HCT116 (cell line): Measurements from ENCODE around the gene PLCXD3. TPM values are rescaled to one million over a fixed set of nuclear protein-coding genes. Genes with fewer than 3 reads are reported as not detected.

Experiments used
- ATAC-seq: fragments of 200-7000 bp; cut with Tn5 transposase; 2 replicates; pipeline ENCODE4 v1.9.1; 2020; ENCODE audit warnings: mild to moderate bottlenecking, moderate library complexity
- BruUV-seq: library from RNA; stranded (reverse); fragments of 400-500 nt; replicated peaks from 2 replicates; lab custom pipeline; 2021; lab: Mats Ljungman, UMichigan
- CTCF ChIA-PET: fragments of 300-600 bp; sonication (Branson Sonifier 250); formaldehyde crosslinking; loops from one replicate; lab custom pipeline; 2021; ENCODE audit warnings: antibody characterized with exemption; lab: Charles Lee
- POLR2A ChIA-PET: fragments of 300-600, 350-600 bp; sonication (Branson Sonifier 250); formaldehyde crosslinking; loops from one replicate; lab custom pipeline; 2021; ENCODE audit warnings: antibody characterized with exemption; lab: Charles Lee
- RAD21 ChIA-PET, 2 experiments: fragments of 300-600 bp; sonication (Branson Sonifier 250); formaldehyde crosslinking; loops; one replicate each; lab custom pipeline; 2023; ENCODE audit warnings: low total read pairs in 2 of 2; ENCODE audit not compliant: uncharacterized antibody in 2 of 2, unreplicated experiment in 2 of 2, low non-redundant PET in 1 of 2; lab: Charles Lee
- DNase-seq: peaks from one replicate; pipeline ENCODE4 v3.0.0-alpha.2; 2010; ENCODE audit warnings: low read depth, low spot score
- H2AFZ ChIP-seq: fragments of 200-600 bp; shearing (Covaris generic), sonication (generic); 2 replicates; pipeline ENCODE4 v1.6.1; 2017; ENCODE audit warnings: low read depth, mixed run types, mixed read lengths, antibody characterized with exemption, low read length; ENCODE audit not compliant: poor library complexity, severe bottlenecking
- H3K27ac ChIP-seq: 2 replicates; pipeline ENCODE4 v1.5.1; 2012; ENCODE audit warnings: low read depth, low read length
- H3K27me3 ChIP-seq: fragments of 200-600 bp; sonication (generic); 2 replicates; pipeline ENCODE4 v1.6.1; 2016; ENCODE audit warnings: mixed run types, low read length, mixed read lengths; ENCODE audit not compliant: insufficient read depth
- H3K36me3 ChIP-seq, 2 experiments: fragments of 200-500 bp in 1 of 2; fragments of 200-600 bp in 1 of 2; sonication (Bioruptor generic) in 1 of 2; sonication (generic) in 1 of 2; 2 replicates each; pipeline versions ENCODE4 v1.5.1 to v1.6.1; 2014 to 2016; ENCODE audit warnings: low read length in 2 of 2, inconsistent platforms in 1 of 2, mixed read lengths in 1 of 2, mixed run types in 1 of 2; ENCODE audit not compliant: insufficient read depth in 2 of 2, control insufficient read depth in 1 of 2
- H3K4me1 ChIP-seq, 2 experiments: fragments of 200-600 bp in 1 of 2; sonication (generic) in 1 of 2; 2 replicates each; pipeline versions ENCODE4 v1.5.1 to v1.6.1; 2012 to 2017; ENCODE audit warnings: low read length in 2 of 2, inconsistent platforms in 1 of 2, mild to moderate bottlenecking in 1 of 2, mixed read lengths in 1 of 2, mixed run types in 1 of 2, moderate library complexity in 1 of 2; ENCODE audit not compliant: insufficient read depth in 2 of 2, control insufficient read depth in 1 of 2
- H3K4me2 ChIP-seq: fragments of 200-600 bp; sonication (generic); 2 replicates; pipeline ENCODE4 v1.6.1; 2017; ENCODE audit warnings: mixed run types, low read length, mixed read lengths
- H3K4me3 ChIP-seq, 2 experiments: fragments of 200-600 bp in 1 of 2; sonication (generic) in 1 of 2; replicated peaks in 1 of 2; 2 replicates each; pipeline ENCODE4 v1.5.1; 2011 to 2016; ENCODE audit warnings: low read length in 2 of 2, control low read depth in 1 of 2, low read depth in 1 of 2, mild to moderate bottlenecking in 1 of 2, mixed read lengths in 1 of 2, mixed run types in 1 of 2
- H3K79me2 ChIP-seq: fragments of 200-600 bp; sonication (generic); 2 replicates; pipeline ENCODE4 v1.6.1; 2017; ENCODE audit warnings: mild to moderate bottlenecking, mixed run types, low read length, moderate library complexity, mixed read lengths; ENCODE audit not compliant: insufficient read depth
- H3K9ac ChIP-seq: fragments of 200-600 bp; sonication (generic); 2 replicates; pipeline ENCODE4 v1.6.1; 2016; ENCODE audit warnings: low read length, mixed read lengths
- H3K9me2 ChIP-seq: fragments of 200-600 bp; sonication (generic), shearing (Covaris generic); 2 replicates; pipeline ENCODE4 v1.6.1; 2017; ENCODE audit warnings: mixed run types, mild to moderate bottlenecking, moderate library complexity; ENCODE audit not compliant: insufficient read depth
- H3K9me3 ChIP-seq, 2 experiments: fragments of 200-500 bp in 1 of 2; fragments of 200-600 bp in 1 of 2; sonication (Bioruptor generic) in 1 of 2; sonication (generic) in 1 of 2; 2 replicates each; pipeline ENCODE4 v1.6.1; 2014 to 2017; ENCODE audit warnings: low read length in 2 of 2, mixed read lengths in 2 of 2, inconsistent platforms in 1 of 2, low read depth in 1 of 2, mild to moderate bottlenecking in 1 of 2, mixed run types in 1 of 2, moderate library complexity in 1 of 2; ENCODE audit not compliant: control insufficient read depth in 1 of 2, insufficient read depth in 1 of 2
- H4K20me1 ChIP-seq: fragments of 200-600 bp; sonication (generic), shearing (Covaris generic); 2 replicates; pipeline ENCODE4 v1.6.1; 2017; ENCODE audit warnings: mixed run types, mild to moderate bottlenecking, moderate library complexity; ENCODE audit not compliant: insufficient read depth
- ELF1 ChIP-seq: IDR thresholded peaks from 2 replicates; pipeline ENCODE4 v1.6.1; 2012; ENCODE audit warnings: low read depth, borderline replicate concordance
- JUND ChIP-seq: IDR thresholded peaks from 2 replicates; pipeline ENCODE4 v1.6.1; 2012
- SIN3A ChIP-seq: IDR thresholded peaks from 2 replicates; pipeline ENCODE4 v1.6.1; 2012; ENCODE audit warnings: low read depth
- YY1 ChIP-seq: IDR thresholded peaks from 2 replicates; pipeline ENCODE4 v1.6.1; 2011; ENCODE audit warnings: low read length, low read depth, moderate library complexity, mild to moderate bottlenecking; ENCODE audit not compliant: insufficient replicate concordance; ENCODE audit errors: extremely low read depth
- intact Hi-C: fragments of 100-400 bp; cut with micrococcal nuclease; formaldehyde crosslinking; loops from 2 replicates; pipeline ENCODE4 v1.10.0; 2022
- total RNA-seq: library from RNA; stranded (reverse); gene quantifications from one replicate; pipeline ENCODE4 v1.2.1, GENCODE V29; 2021; ENCODE audit not compliant: unreplicated experiment
- TF ChIP-seq, protein P1 (sequence below): IDR thresholded peaks from 2 replicates; pipeline ENCODE4 v1.6.1; 2011; ENCODE audit warnings: mild to moderate bottlenecking, low read length, moderate library complexity; ENCODE audit not compliant: insufficient replicate concordance; ENCODE audit errors: extremely low read depth

The PLCXD3 gene
- total RNA-seq, 1 experiment from 2014 or later, result not detected

- Histone ChIP-seq H3K9me3 (no peaks in the 10 kb centered on the region), H3K4me3 (no peak overlapping the region), H3K4me1 (no peaks in the 10 kb centered on the region), H3K27me3 (no peaks in the 10 kb centered on the region), H2AFZ (no peak overlapping the region), H3K9me2 (no peaks in the 10 kb centered on the region), H3K4me2 (no peak overlapping the region), H3K9ac (no peak overlapping the region), H3K79me2 (no peaks in the 10 kb centered on the region), H3K36me3 (no peaks in the 10 kb centered on the region), H4K20me1 (no peaks in the 10 kb centered on the region), H3K27ac (no peak overlapping the region)
- ATAC-seq, result no peak
- TF ChIP-seq SIN3A (no peak), ELF1 (no peak)
- RAD21 ChIA-PET, result no interaction called here
- CTCF ChIA-PET, result no interaction called here
- POLR2A ChIA-PET, result no interaction called here
- no peak for DNase-seq
- no TSS peak for BruUV-seq
- intact Hi-C loops, result no loop called here
These were observed 198.3 kb downstream of the PLCXD3 start for GRCh38 chr5:41312066-41312465.

GRCh38 chr5:41309275-41309674 lies 201.1 kb downstream of the PLCXD3 start:
- H3K36me3 ChIP-seq, result no peaks in the 10 kb centered on the region
- ChIA-PET RAD21 (no interaction called here), CTCF (no interaction called here)
- no peak for ATAC-seq
- no peak overlapping the region for H2AFZ ChIP-seq
- no peak overlapping the region for H3K9ac ChIP-seq
- no peaks in the 10 kb centered on the region for H3K4me1 ChIP-seq
- no peak overlapping the region for H3K4me2 ChIP-seq
- no peak overlapping the region for H3K4me3 ChIP-seq
- H3K79me2 ChIP-seq, result no peaks in the 10 kb centered on the region
- TF ChIP-seq JUND (no peak), YY1 (no peak)
- TF ChIP-seq, protein P1, sequence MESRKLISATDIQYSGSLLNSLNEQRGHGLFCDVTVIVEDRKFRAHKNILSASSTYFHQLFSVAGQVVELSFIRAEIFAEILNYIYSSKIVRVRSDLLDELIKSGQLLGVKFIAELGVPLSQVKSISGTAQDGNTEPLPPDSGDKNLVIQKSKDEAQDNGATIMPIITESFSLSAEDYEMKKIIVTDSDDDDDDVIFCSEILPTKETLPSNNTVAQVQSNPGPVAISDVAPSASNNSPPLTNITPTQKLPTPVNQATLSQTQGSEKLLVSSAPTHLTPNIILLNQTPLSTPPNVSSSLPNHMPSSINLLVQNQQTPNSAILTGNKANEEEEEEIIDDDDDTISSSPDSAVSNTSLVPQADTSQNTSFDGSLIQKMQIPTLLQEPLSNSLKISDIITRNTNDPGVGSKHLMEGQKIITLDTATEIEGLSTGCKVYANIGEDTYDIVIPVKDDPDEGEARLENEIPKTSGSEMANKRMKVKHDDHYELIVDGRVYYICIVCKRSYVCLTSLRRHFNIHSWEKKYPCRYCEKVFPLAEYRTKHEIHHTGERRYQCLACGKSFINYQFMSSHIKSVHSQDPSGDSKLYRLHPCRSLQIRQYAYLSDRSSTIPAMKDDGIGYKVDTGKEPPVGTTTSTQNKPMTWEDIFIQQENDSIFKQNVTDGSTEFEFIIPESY, result no peak
- TF ChIP-seq, all 23 proteins: peak for 0
- H3K9me2 ChIP-seq, result no peaks in the 10 kb centered on the region
- POLR2A ChIA-PET, result no interaction called here
- no peaks in the 10 kb centered on the region for H3K9me3 ChIP-seq
- no TSS peak for BruUV-seq
- H3K27me3 ChIP-seq, result no peaks in the 10 kb centered on the region
- no peak for DNase-seq
- intact Hi-C loops, result no loop called here
- no peak overlapping the region for H3K27ac ChIP-seq
- no peaks in the 10 kb centered on the region for H4K20me1 ChIP-seq
